ENCODE results near the gene SAAL1.
A peak's percentile ranks its signal among the peaks of the same experiment; 100 is the strongest.

The SAAL1 gene

DNA sequence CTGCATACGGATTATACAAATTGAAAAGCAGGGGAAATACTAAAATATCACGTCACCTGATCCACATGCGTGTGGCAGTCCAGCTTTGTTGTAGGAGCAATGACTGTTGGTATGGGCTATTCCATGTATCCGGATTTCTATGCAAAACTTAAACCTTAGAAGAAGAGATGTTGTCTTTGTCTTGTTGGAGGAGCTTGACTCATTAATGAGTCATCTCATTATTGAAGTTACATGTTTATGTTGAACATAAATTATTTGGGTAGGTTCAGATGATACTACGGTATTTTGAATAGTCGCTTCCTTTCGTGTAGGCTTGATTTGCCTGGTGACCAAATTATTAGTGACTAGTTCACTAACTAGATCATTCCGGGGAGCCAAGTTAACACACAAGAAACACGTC is 806 bp upstream of the SAAL1 start:
- Mint-ChIP-seq H3K4me1 (peaks cover 21% of the 10 kb centered on the region), H3K4me3 (no peak overlapping the region), H3K9me3 (peaks cover 2% of the 10 kb centered on the region), H3K27me3 (peaks cover 25% of the 10 kb centered on the region), H3K27ac (no peak overlapping the region), H3K36me3 (peaks cover 17% of the 10 kb centered on the region)
- no peak for ATAC-seq

DNA sequence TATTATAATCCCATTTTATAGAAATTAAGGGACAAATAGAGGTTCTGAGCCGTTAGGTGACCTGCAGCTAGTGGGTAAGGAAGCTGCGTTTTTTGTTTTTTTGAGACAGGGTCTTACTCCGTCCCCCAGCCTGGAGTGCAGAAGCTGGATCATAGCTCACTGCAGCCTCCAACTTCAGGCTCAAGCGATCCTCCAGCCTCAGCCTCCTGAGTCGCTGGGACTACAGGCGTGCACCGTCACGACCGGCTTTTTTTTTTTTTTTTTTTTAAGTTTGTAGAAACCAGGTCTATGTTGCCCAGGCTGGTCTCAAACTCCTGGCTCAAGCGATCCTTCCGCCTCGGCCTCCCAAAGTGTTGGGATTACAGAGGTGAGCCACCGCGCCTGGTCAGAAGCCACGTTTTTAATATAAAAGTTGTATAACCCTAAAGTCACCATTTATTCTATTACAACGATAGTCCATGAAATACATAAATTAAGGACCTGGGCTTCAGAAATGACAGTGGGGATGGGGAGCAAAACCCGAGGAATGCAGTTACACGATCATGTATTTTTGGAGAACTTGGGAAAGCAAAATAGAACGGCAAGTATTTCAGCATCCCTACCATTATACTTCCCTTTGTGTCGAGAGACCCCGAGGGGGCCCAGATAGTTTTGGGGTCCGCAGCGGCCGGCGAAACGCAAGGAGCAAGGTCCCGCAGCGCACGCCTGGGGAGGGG is 638 bp downstream of the SAAL1 start:
- H3K4me1 Mint-ChIP-seq: peaks cover 35% of the 10 kb centered on the region
- peaks cover 32% of the 10 kb centered on the region for H3K36me3 Mint-ChIP-seq
- H3K9me3 Mint-ChIP-seq: peaks cover 7% of the 10 kb centered on the region
- H3K27me3 Mint-ChIP-seq: peaks cover 11% of the 10 kb centered on the region
- H3K4me3 Mint-ChIP-seq: peak overlapping the region; percentile 88
- ATAC-seq: no peak
- peak overlapping the region; percentile 93 for H3K27ac Mint-ChIP-seq

DNA sequence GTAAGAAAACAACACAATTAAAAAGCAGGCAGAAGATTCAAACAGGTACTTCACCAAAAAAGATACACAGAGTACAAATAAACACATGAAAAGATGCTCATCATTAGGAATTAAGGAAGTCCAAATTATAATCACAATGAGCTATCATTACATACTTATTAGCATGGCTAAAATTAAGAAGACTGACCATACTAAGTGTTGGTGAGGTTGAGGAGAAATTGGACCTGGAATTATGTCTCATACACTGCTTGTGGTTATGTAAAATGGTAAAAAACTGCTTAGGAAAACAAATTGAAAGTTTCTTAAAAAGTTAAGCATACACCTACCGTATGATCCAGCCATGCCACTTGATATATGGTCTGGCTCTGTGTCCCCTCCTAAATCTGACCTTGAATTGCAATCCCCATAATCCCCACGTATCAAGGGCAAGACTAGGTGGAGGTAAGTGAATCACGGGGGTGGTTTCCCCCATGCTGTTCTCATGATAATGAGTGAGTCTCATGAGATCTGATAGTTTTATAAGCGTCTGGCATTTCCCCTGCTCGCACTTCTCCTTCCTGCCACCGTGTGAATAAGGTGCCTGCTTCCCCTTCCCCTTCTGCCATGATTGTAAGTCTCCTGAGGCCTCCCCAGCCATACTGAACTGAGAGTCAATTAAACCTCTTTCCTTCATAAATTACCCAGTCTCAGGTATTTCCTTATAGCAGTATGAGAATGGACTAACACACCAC is 4.8 kb downstream of the SAAL1 start:
- H3K4me1 Mint-ChIP-seq: peaks cover 33% of the 10 kb centered on the region
- peak overlapping the region; percentile 54 for H3K27ac Mint-ChIP-seq
- H3K9me3 Mint-ChIP-seq: peaks cover 7% of the 10 kb centered on the region
- H3K27me3 Mint-ChIP-seq: no peaks in the 10 kb centered on the region
- no peak for ATAC-seq
- peak overlapping the region; percentile 0 for H3K4me3 Mint-ChIP-seq
- H3K36me3 Mint-ChIP-seq: peaks cover 42% of the 10 kb centered on the region

DNA sequence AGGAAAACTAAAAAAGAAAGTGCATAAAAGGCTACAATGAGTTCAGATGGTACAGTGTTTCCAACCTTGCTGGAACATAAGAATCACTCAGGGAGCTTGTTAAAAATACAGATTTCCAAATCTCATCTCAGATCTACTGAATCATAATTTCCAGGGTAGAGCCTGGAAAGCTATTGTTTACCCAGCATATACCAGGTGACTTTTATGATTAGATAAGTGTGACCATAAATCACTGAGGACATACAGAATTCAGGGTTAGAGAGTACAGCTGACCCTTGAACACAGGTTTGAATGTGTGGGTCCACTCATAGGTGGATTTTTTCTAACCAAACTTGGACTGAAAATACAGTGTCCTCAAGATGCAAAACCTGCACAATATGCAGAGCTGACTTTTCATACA is 11.9 kb downstream of the SAAL1 start:
- no peaks in the 10 kb centered on the region for H3K4me1 Mint-ChIP-seq
- H3K36me3 Mint-ChIP-seq: peaks cover 47% of the 10 kb centered on the region
- H3K27me3 Mint-ChIP-seq: no peaks in the 10 kb centered on the region
- H3K9me3 Mint-ChIP-seq: no peaks in the 10 kb centered on the region
- H3K4me3 Mint-ChIP-seq: no peak overlapping the region
- ATAC-seq: no peak
- H3K27ac Mint-ChIP-seq: no peak overlapping the region

DNA sequence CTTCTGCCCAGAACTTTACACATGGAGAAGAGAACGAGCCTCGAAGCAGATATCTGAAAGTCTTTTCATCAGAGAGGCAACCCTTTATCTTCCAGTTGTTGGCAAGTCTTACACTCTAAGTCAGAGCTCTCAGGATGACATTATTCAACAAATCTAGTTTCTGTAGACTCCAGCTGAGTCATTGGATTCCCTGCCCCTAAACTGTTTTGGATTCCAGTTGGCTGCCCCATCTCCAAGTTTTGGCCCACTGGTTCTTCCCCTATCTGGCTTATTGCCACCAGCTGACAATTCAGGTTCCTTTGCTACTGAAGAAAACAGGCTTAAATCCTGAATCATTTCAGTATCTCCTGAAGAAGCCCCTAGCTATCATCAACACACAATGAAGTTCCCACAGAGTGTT is 14.2 kb downstream of the SAAL1 start:
- H3K4me1 Mint-ChIP-seq: no peaks in the 10 kb centered on the region
- ATAC-seq: no peak
- no peaks in the 10 kb centered on the region for H3K9me3 Mint-ChIP-seq
- H3K27ac Mint-ChIP-seq: no peak overlapping the region
- H3K4me3 Mint-ChIP-seq: no peak overlapping the region
- H3K27me3 Mint-ChIP-seq: no peaks in the 10 kb centered on the region
- H3K36me3 Mint-ChIP-seq: peaks cover 60% of the 10 kb centered on the region

DNA sequence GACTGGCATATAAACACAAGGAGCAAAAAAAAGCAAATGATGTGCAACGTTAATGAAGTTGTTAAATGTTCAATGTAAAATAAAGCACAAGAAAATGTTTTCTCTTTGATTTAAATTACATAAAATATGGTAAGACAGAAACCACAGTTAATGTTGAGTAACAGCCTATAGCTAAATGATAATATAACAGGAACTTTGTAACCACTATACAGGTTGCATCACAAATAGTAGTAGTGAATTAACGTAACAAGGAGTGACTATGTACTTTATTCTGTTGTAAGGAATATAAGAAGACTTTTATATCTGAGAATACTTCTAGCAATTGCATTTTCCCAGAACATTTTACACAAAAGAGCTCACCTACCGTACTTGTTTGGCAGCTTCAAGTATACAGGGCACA is 16.9 kb downstream of the SAAL1 start:
- H3K27ac Mint-ChIP-seq: no peak overlapping the region
- H3K27me3 Mint-ChIP-seq: no peaks in the 10 kb centered on the region
- peaks cover 57% of the 10 kb centered on the region for H3K36me3 Mint-ChIP-seq
- H3K9me3 Mint-ChIP-seq: no peaks in the 10 kb centered on the region
- H3K4me1 Mint-ChIP-seq: no peaks in the 10 kb centered on the region
- ATAC-seq: no peak
- H3K4me3 Mint-ChIP-seq: no peak overlapping the region

DNA sequence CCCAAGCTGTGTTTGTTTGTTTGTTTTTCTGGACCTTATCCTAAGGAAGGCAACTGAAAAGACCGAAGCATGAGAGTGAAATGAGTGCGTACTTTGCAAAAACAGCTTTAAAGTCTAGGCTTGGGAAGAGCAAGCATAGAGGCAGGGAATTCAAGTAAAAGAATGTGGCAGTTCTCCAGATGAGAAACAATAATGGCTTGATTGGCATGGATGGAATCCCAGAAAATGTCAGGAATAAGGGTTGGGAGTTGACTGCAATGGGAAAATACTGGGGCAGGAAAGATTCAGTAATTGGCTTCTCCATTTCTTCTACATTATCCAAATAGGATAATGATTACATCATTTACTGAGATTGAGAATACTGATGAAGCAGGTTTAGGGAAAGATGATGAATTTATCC is 17.5 kb downstream of the SAAL1 start:
- no peaks in the 10 kb centered on the region for H3K4me1 Mint-ChIP-seq
- H3K27ac Mint-ChIP-seq: no peak overlapping the region
- H3K4me3 Mint-ChIP-seq: no peak overlapping the region
- peaks cover 52% of the 10 kb centered on the region for H3K36me3 Mint-ChIP-seq
- H3K27me3 Mint-ChIP-seq: no peaks in the 10 kb centered on the region
- no peak for ATAC-seq
- no peaks in the 10 kb centered on the region for H3K9me3 Mint-ChIP-seq

DNA sequence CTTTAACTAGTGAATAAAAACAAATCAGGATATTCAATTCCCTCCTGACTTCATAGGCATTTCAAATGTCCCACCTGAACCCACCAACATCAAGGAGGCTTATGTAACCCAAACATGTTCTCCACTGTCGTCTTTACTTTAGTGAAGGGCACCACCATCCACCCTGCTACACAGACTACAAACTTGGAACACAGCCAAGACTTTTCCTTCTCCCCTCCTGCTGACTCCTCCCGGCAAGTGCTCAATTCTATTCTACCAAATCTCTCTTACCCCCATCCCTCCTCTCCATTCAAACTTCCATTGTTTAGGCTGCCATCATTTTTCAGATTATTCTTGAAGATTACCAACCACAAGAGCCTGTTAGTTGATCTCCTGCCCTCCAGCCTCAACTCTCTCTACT is 24.3 kb downstream of the SAAL1 start:
- H3K4me3 Mint-ChIP-seq: no peak overlapping the region
- no peaks in the 10 kb centered on the region for H3K9me3 Mint-ChIP-seq
- peaks cover 44% of the 10 kb centered on the region for H3K36me3 Mint-ChIP-seq
- no peak overlapping the region for H3K27ac Mint-ChIP-seq
- no peaks in the 10 kb centered on the region for H3K4me1 Mint-ChIP-seq
- no peak for ATAC-seq
- H3K27me3 Mint-ChIP-seq: no peaks in the 10 kb centered on the region

DNA sequence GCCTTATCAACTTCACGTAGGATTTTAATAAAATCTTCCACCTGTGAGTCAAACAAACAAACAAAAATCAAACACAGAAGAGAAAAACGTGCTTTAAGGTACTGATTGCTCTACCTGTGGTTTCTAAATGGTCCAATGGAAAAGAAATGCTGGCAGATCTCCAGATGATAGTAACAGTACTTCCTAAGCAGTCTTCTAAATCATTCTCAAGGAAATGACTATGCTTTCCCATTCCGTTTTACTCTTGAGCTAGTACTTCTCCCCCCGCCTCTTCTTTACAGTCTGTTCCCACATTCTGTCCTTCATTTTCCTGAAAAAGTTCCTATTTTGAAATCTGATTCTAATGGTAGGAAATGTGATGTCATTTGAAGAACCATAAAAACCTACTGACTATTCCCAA is 25.4 kb downstream of the SAAL1 start:
- Mint-ChIP-seq H3K9me3 (no peaks in the 10 kb centered on the region), H3K4me3 (no peak overlapping the region), H3K27ac (no peak overlapping the region), H3K27me3 (no peaks in the 10 kb centered on the region), H3K36me3 (peaks cover 47% of the 10 kb centered on the region), H3K4me1 (no peaks in the 10 kb centered on the region)
- ATAC-seq: no peak

DNA sequence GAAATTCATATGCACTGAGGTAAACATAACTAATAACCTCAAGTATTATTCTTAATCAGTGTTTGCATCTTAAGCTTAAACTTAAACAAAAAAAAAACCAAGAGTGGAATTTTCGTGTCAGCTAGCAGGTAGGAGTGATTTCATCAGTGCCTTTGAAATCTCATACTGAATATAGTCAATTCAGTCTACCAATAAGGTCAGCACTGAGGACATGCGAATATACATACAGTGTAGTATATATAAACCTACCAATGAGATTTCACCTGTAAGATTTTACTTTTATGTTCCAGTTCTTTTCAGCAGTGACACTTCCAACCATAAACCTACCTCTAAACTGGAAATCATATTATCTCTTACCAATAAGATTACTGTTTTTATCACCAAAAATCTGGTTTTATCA is 27.0 kb downstream of the SAAL1 start:
- no peak overlapping the region for H3K27ac Mint-ChIP-seq
- H3K27me3 Mint-ChIP-seq: no peaks in the 10 kb centered on the region
- no peak for ATAC-seq
- H3K4me3 Mint-ChIP-seq: no peak overlapping the region
- H3K36me3 Mint-ChIP-seq: peaks cover 38% of the 10 kb centered on the region
- H3K4me1 Mint-ChIP-seq: no peaks in the 10 kb centered on the region
- no peaks in the 10 kb centered on the region for H3K9me3 Mint-ChIP-seq

DNA sequence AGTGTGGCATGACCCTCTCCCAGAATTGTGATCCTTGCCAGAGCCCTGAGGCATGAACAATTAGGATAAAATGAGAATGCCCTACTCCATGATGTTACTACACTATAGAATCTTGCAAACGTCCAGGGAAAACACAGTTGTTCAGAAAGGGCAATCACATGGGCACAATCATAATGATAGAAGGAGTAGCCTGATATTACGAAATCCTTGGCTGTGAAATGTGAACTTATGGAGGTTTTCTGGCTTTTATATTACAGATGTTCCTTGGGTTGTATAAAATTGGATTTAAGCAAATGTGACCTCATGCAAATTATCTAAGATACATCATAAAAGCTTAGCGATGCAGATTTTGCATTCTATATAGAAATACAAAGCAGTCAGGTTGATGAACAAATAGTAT is 30.4 kb downstream of the SAAL1 start:
- Mint-ChIP-seq H3K4me1 (no peaks in the 10 kb centered on the region), H3K4me3 (no peak overlapping the region), H3K27me3 (no peaks in the 10 kb centered on the region), H3K27ac (no peak overlapping the region), H3K9me3 (no peaks in the 10 kb centered on the region), H3K36me3 (peaks cover 33% of the 10 kb centered on the region)
- ATAC-seq: no peak

DNA sequence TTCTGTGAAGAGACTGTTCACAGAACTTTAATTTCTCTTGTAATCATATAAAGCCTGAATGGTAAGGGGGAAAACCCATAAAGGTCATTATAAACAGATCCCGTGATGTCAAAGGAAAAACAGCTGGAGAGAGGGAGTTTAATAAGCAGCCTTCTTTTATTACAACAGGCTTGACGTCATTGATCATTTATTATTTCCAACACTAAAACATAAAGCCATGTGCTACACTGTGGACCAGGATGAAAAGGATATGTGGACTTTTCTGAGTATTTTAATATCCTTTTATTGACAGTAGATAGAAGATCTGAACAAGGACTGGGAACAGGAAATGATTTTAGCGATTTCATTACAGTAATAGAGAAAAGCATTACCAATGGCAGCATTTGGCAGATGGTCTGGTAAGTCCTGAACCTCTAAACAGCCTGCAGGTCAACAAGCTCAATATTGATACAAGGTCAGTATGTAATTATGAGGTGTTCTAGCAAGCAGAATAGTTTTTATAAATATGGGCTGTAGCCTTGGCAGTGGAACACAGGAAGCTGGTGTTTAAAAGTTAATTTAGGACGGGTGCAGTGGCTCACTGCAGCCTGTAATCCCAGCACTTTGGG is 34.7 kb downstream of the SAAL1 start:
- no peaks in the 10 kb centered on the region for H3K9me3 Mint-ChIP-seq
- peaks cover 28% of the 10 kb centered on the region for H3K36me3 Mint-ChIP-seq
- no peak for ATAC-seq
- no peak overlapping the region for H3K4me3 Mint-ChIP-seq
- no peaks in the 10 kb centered on the region for H3K27me3 Mint-ChIP-seq
- no peaks in the 10 kb centered on the region for H3K4me1 Mint-ChIP-seq
- no peak overlapping the region for H3K27ac Mint-ChIP-seq

DNA sequence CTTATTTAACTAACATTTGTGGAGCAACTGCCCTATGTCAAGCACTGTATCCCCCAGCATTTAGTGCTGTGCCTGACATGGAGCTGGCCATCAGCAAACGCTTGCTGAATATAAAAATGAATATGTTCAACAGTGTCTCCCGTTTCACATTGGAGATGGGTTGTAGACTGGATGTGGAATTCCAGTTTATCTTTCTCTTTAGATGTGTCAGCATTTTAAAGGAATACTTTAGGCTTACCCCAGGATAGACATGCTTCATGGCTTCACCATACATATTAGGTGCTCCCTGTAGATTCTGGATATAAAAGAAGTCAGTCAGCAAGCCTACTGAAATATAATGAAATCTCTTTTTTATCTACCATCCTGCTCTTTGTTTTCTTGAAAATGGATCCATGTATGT is 38.5 kb downstream of the SAAL1 start:
- no peaks in the 10 kb centered on the region for H3K9me3 Mint-ChIP-seq
- no peaks in the 10 kb centered on the region for H3K27me3 Mint-ChIP-seq
- H3K4me3 Mint-ChIP-seq: no peak overlapping the region
- peaks cover 12% of the 10 kb centered on the region for H3K36me3 Mint-ChIP-seq
- H3K27ac Mint-ChIP-seq: no peak overlapping the region
- no peaks in the 10 kb centered on the region for H3K4me1 Mint-ChIP-seq
- ATAC-seq: no peak

DNA sequence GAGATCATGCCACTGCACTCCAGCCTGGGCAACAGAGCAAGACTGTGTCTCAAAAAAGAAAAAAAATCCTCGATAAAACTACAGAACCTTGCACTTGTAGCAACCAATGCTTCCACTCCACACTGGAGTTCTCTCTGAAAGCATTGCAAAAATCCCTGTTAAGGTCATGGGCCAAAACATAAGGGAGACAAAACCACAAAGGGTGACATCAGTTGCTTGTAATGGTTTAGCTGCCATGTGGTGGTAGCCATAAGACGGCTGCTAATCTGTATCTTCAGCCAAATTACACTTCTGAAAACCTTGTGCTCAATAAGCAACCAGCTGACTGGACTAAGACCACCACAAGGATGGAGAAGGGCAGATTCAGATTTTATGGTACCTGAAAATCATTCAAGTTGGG is 39.3 kb downstream of the SAAL1 start:
- H3K4me3 Mint-ChIP-seq: no peak overlapping the region
- no peak overlapping the region for H3K27ac Mint-ChIP-seq
- H3K27me3 Mint-ChIP-seq: no peaks in the 10 kb centered on the region
- no peaks in the 10 kb centered on the region for H3K9me3 Mint-ChIP-seq
- peaks cover 12% of the 10 kb centered on the region for H3K36me3 Mint-ChIP-seq
- no peak for ATAC-seq
- no peaks in the 10 kb centered on the region for H3K4me1 Mint-ChIP-seq

DNA sequence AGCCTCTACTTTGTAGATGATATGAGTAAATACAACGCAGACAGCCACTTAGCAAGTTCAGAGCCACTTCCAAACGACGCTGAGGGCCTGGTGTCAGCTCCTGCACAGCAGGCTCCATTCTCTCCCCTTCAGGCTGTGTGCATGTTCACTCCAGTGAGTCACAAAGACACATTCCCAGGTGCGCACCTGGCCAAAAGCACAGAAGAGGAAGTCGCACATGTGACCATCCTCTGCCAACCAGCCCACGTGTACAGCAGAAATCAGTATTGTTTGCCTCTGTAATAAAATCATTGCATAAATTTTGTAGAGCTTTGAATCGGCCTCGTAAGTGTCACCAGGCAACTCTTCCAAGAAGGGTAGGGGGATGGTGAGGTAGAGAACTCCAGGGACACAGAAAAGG is 40.3 kb downstream of the SAAL1 start:
- Mint-ChIP-seq H3K27ac (no peak overlapping the region), H3K27me3 (no peaks in the 10 kb centered on the region), H3K4me1 (no peaks in the 10 kb centered on the region), H3K4me3 (no peak overlapping the region), H3K9me3 (no peaks in the 10 kb centered on the region), H3K36me3 (peaks cover 12% of the 10 kb centered on the region)
- no peak for ATAC-seq
